ENCODE results near the gene FXR1. TPM values are rescaled to one million over a fixed set of nuclear protein-coding genes. Genes with fewer than 3 reads are reported as not detected.

Gene FXR1
- total RNA-seq, 4 donors from 2014 or later = 39.6 to 99.2 (median 73.8) TPM

GRCh38 chr3:180881065-180881801 is 31.2 kb upstream of the FXR1 start:
- no peaks in the 10 kb centered on the region for H3K9me3 ChIP-seq
- 84 to 85% methylated on average over 15 of the region's 15 CpGs for WGBS, 2 donors
- H3K27ac ChIP-seq = no peak overlapping the region
- intact Hi-C loops (cut with DNase I) = no loop called here
- no peak overlapping the region for H3K4me3 ChIP-seq
- TF ChIP-seq POLR2A (IDR thresholded peaks at IDR 0.05) = no peak
- TF ChIP-seq CTCF (IDR thresholded peaks at IDR 0.05) = no peak
- no peaks in the 10 kb centered on the region for H3K4me1 ChIP-seq
- no peak for DNase-seq
- H3K27me3 ChIP-seq = no peaks in the 10 kb centered on the region
- no peaks in the 10 kb centered on the region for H3K36me3 ChIP-seq

- no peak for DNase-seq
- Histone ChIP-seq H3K27me3 (no peaks in the 10 kb centered on the region), H3K4me3 (no peak overlapping the region), H3K27ac (no peak overlapping the region), H3K36me3 (no peaks in the 10 kb centered on the region), H3K9me3 (no peaks in the 10 kb centered on the region), H3K4me1 (no peaks in the 10 kb centered on the region)
- intact Hi-C loops (cut with DNase I) = no loop called here
- TF ChIP-seq CTCF (IDR thresholded peaks at IDR 0.05) = no peak
- no peak for TF ChIP-seq POLR2A (IDR thresholded peaks at IDR 0.05)
- WGBS, 2 donors = 78 to 85% methylated on average over 4 of the region's 4 CpGs
These were observed 30.4 kb upstream of the FXR1 start for GRCh38 chr3:180882115-180882514.

- WGBS, 2 donors = 64 to 65% methylated on average over 6 of the region's 6 CpGs
- Histone ChIP-seq H3K27me3 (no peaks in the 10 kb centered on the region), H3K27ac (no peak overlapping the region), H3K9me3 (peaks cover 0 to 35% (median 23%) of the 10 kb centered on the region in 3 donors), H3K36me3 (no peaks in the 10 kb centered on the region), H3K4me3 (no peak overlapping the region), H3K4me1 (no peaks in the 10 kb centered on the region)
- no peak for DNase-seq
- TF ChIP-seq CTCF (IDR thresholded peaks at IDR 0.05) (no peak), POLR2A (IDR thresholded peaks at IDR 0.05) (no peak)
- intact Hi-C loops (cut with DNase I) = no loop called here
These were observed 23.4 kb upstream of the FXR1 start for GRCh38 chr3:180888992-180889560.

- no peak for TF ChIP-seq CTCF (IDR thresholded peaks at IDR 0.05)
- TF ChIP-seq POLR2A (IDR thresholded peaks at IDR 0.05) = no peak
- no peak for DNase-seq
- intact Hi-C loops (cut with DNase I) = no loop called here
- 86 to 98% methylated on average over 7 to 8 of the region's 8 CpGs for WGBS, 2 donors
- Histone ChIP-seq H3K4me1 (no peaks in the 10 kb centered on the region), H3K9me3 (peaks cover 0 to 15% (median 7%) of the 10 kb centered on the region in 3 donors), H3K4me3 (no peak overlapping the region), H3K36me3 (no peaks in the 10 kb centered on the region), H3K27me3 (no peaks in the 10 kb centered on the region), H3K27ac (no peak overlapping the region)
These were observed 13.9 kb upstream of the FXR1 start for GRCh38 chr3:180898572-180898971.

- intact Hi-C loops (cut with DNase I) = loop anchor here (10.0 kb wide), 1 partner anchor 85 kb away; no protein-coding TSS in a partner anchor
- Histone ChIP-seq H3K36me3 (no peaks in the 10 kb centered on the region), H3K27me3 (no peaks in the 10 kb centered on the region), H3K9me3 (peaks cover 0 to 7% (median 0%) of the 10 kb centered on the region in 3 donors), H3K4me3 (no peak overlapping the region), H3K4me1 (peaks cover 9 to 24% (median 9%) of the 10 kb centered on the region in 3 donors), H3K27ac (no peak overlapping the region)
- 77 to 79% methylated on average over 5 of the region's 5 CpGs for WGBS, 2 donors
- no peak for TF ChIP-seq POLR2A (IDR thresholded peaks at IDR 0.05)
- no peak for TF ChIP-seq CTCF (IDR thresholded peaks at IDR 0.05)
- DNase-seq = no peak
These were observed 2.9 kb upstream of the FXR1 start for GRCh38 chr3:180909369-180910127.

All from esophagus squamous epithelium (tissue), 5 donors.